H9 (cell line): Measurements from ENCODE around the gene CFAP299. TPM values are rescaled to one million over a fixed set of nuclear protein-coding genes. Genes with fewer than 3 reads are reported as not detected.

Source experiments
- DNase-seq: peaks from one replicate; pipeline ENCODE4 v3.0.0-alpha.2; 2017
- H2AFZ ChIP-seq: one replicate; pipeline ENCODE4 v1.6.1; 2013; ENCODE audit warnings: mild to moderate bottlenecking, low read length, control low read depth, moderate library complexity
- H2AK5ac ChIP-seq: 2 replicates; pipeline ENCODE4 v1.6.1; 2013; ENCODE audit warnings: low read length, control low read depth, mixed read lengths; ENCODE audit not compliant: insufficient read length
- H2BK120ac ChIP-seq: one replicate; pipeline ENCODE4 v1.6.1; 2013; ENCODE audit warnings: low read depth, mild to moderate bottlenecking, low read length, control low read depth, inconsistent platforms; ENCODE audit not compliant: poor library complexity, severe bottlenecking
- H2BK12ac ChIP-seq: 2 replicates; pipeline ENCODE4 v1.6.1; 2013; ENCODE audit warnings: low read length, control low read depth, mixed read lengths, low read depth; ENCODE audit not compliant: insufficient read length
- H2BK15ac ChIP-seq: 2 replicates; pipeline ENCODE4 v1.6.1; 2013; ENCODE audit warnings: low read depth, low read length, control low read depth
- H2BK20ac ChIP-seq: one replicate; pipeline ENCODE4 v1.6.1; 2013; ENCODE audit warnings: low read depth, mild to moderate bottlenecking, low read length, control low read depth, inconsistent platforms; ENCODE audit not compliant: poor library complexity, severe bottlenecking
- H2BK5ac ChIP-seq: 2 replicates; pipeline ENCODE4 v1.6.1; 2013; ENCODE audit warnings: low read length, control low read depth, mixed read lengths; ENCODE audit not compliant: insufficient read length
- H3K14ac ChIP-seq: 2 replicates; pipeline ENCODE4 v1.6.1; 2013; ENCODE audit warnings: low read length, control low read depth; ENCODE audit not compliant: insufficient read depth
- H3K18ac ChIP-seq: 2 replicates; pipeline ENCODE4 v1.6.1; 2013; ENCODE audit warnings: low read depth, mild to moderate bottlenecking, mixed read lengths, low read length, control low read depth; ENCODE audit not compliant: insufficient read length
- H3K23ac ChIP-seq: 2 replicates; pipeline ENCODE4 v1.6.1; 2013; ENCODE audit warnings: low read length, control low read depth, mixed read lengths, low read depth; ENCODE audit not compliant: insufficient read length
- H3K23me2 ChIP-seq: 2 replicates; pipeline ENCODE4 v1.6.1; 2013; ENCODE audit warnings: low read depth, mild to moderate bottlenecking, mixed read lengths, low read length, control low read depth; ENCODE audit not compliant: insufficient read length, poor library complexity, severe bottlenecking
- H3K27ac ChIP-seq: 2 replicates; pipeline ENCODE4 v1.5.1; 2013; ENCODE audit warnings: low read length, control low read depth, mixed read lengths, low read depth; ENCODE audit not compliant: insufficient read length
- H3K27me3 ChIP-seq: 2 replicates; pipeline ENCODE4 v1.6.1; 2013; ENCODE audit warnings: low read length, control low read depth, inconsistent platforms; ENCODE audit not compliant: insufficient read depth
- H3K4ac ChIP-seq: 2 replicates; pipeline ENCODE4 v1.6.1; 2013; ENCODE audit warnings: low read depth, mild to moderate bottlenecking, control low read depth, inconsistent platforms, low read length, moderate library complexity
- H3K4me1 ChIP-seq: 2 replicates; pipeline ENCODE4 v1.6.1; 2013; ENCODE audit warnings: low read length, control low read depth, inconsistent platforms; ENCODE audit not compliant: insufficient read depth
- H3K4me2 ChIP-seq: 2 replicates; pipeline ENCODE4 v1.6.1; 2013; ENCODE audit warnings: low read length, control low read depth, mixed read lengths; ENCODE audit not compliant: insufficient read length, insufficient read depth
- H3K56ac ChIP-seq: 2 replicates; pipeline ENCODE4 v1.6.1; 2013; ENCODE audit warnings: low read depth, mild to moderate bottlenecking, mixed read lengths, low read length, control low read depth; ENCODE audit not compliant: insufficient read length
- H3K79me1 ChIP-seq: 2 replicates; pipeline ENCODE4 v1.6.1; 2013; ENCODE audit warnings: low read depth, mild to moderate bottlenecking, moderate library complexity, low read length, control low read depth, inconsistent platforms; ENCODE audit not compliant: insufficient read depth, poor library complexity, severe bottlenecking
- H3K79me2 ChIP-seq: 2 replicates; pipeline ENCODE4 v1.6.1; 2013; ENCODE audit warnings: low read length, control low read depth, inconsistent platforms; ENCODE audit not compliant: insufficient read depth
- H3K9ac ChIP-seq: 2 replicates; pipeline ENCODE4 v1.6.1; 2013; ENCODE audit warnings: low read length, control low read depth, mixed read lengths; ENCODE audit not compliant: insufficient read length; ENCODE audit errors: extremely low read depth
- H3K9me3 ChIP-seq: one replicate; pipeline ENCODE4 v1.6.1; 2013; ENCODE audit warnings: low read depth, low read length, inconsistent platforms; ENCODE audit not compliant: control insufficient read depth
- H3T11ph ChIP-seq: one replicate; pipeline ENCODE4 v1.6.1; 2013; ENCODE audit warnings: mild to moderate bottlenecking, low read length, control low read depth, inconsistent platforms
- H4K20me1 ChIP-seq: one replicate; pipeline ENCODE4 v1.6.1; 2013; ENCODE audit not compliant: control insufficient read depth, insufficient read length, insufficient read depth
- H4K5ac ChIP-seq: 2 replicates; pipeline ENCODE4 v1.6.1; 2013; ENCODE audit warnings: low read depth, mild to moderate bottlenecking, mixed read lengths, low read length, control low read depth; ENCODE audit not compliant: insufficient read length
- H4K8ac ChIP-seq: replicated peaks from 2 replicates; pipeline ENCODE4 v1.6.1; 2013; ENCODE audit warnings: low read length, control low read depth, mixed read lengths, low read depth; ENCODE audit not compliant: insufficient read length
- H4K91ac ChIP-seq: 2 replicates; pipeline ENCODE4 v1.6.1; 2013; ENCODE audit warnings: low read depth, mild to moderate bottlenecking, moderate library complexity, mixed read lengths, low read length, control low read depth; ENCODE audit not compliant: insufficient read length
- H3K27ac Mint-ChIP-seq, 3 experiments: 2 replicates in 2 of 3; 3 replicates in 1 of 3; pipeline ENCODE4 v1.8.0; 2020 to 2021; ENCODE audit warnings: mixed read lengths in 3 of 3, mild to moderate bottlenecking in 1 of 3, moderate library complexity in 1 of 3
- H3K27me3 Mint-ChIP-seq: 2 replicates; pipeline ENCODE4 v1.8.0; 2021; ENCODE audit warnings: low read depth, mild to moderate bottlenecking, moderate library complexity, mixed read lengths
- H3K36me3 Mint-ChIP-seq, 3 experiments: 2 replicates in 2 of 3; 3 replicates in 1 of 3; pipeline ENCODE4 v1.8.0; 2020 to 2021; ENCODE audit warnings: low read depth in 3 of 3, mixed read lengths in 3 of 3; ENCODE audit not compliant: insufficient read depth in 1 of 3
- H3K4me1 Mint-ChIP-seq, 2 experiments: 2 replicates each; pipeline ENCODE4 v1.8.0; 2020; ENCODE audit warnings: mixed read lengths in 2 of 2
- H3K4me3 Mint-ChIP-seq, 2 experiments: 2 replicates in 1 of 2; 3 replicates in 1 of 2; pipeline ENCODE4 v1.8.0; 2020 to 2021; ENCODE audit warnings: mild to moderate bottlenecking in 2 of 2, mixed read lengths in 2 of 2, moderate library complexity in 1 of 2
- H3K9me3 Mint-ChIP-seq, 2 experiments: 2 replicates in 1 of 2; 3 replicates in 1 of 2; pipeline ENCODE4 v1.8.0; 2020; ENCODE audit warnings: mild to moderate bottlenecking in 2 of 2, mixed read lengths in 2 of 2, moderate library complexity in 1 of 2
- CTCF ChIP-seq: fragments of 200-600 bp; sonication (generic); conservative IDR thresholded peaks from 3 replicates; pipeline ENCODE4 v1.8.0; 2021; ENCODE audit warnings: antibody characterized with exemption, mild to moderate bottlenecking
- WGBS: extraction: QIAGEN DNeasy Blood & Tissue Kit; methylation state at CpG from one replicate; pipeline ENCODE4 v1.1.7; 2013; ENCODE audit warnings: missing lambda C conversion rate, low lambda C conversion rate, mixed read lengths; ENCODE audit not compliant: insufficient read length; ENCODE audit errors: extremely low coverage; 5-methylcytosine and 5-hydroxymethylcytosine counted together
- total RNA-seq: library from RNA; stranded (reverse); gene quantifications from 2 replicates; pipeline ENCODE4 v1.2.1, GENCODE V29; 2021

CFAP299 gene
- total RNA-seq, 1 experiment from 2014 or later: not detected

GRCh38 chr4:80592950-80593349 lies 257.4 kb downstream of the CFAP299 start:
- H3K9me3 Mint-ChIP-seq: no peaks in the 10 kb centered on the region
- no peak overlapping the region for H4K8ac ChIP-seq
- H3K4ac ChIP-seq: no peak overlapping the region
- no peaks in the 10 kb centered on the region for H3K4me1 ChIP-seq
- no peak overlapping the region for H3K14ac ChIP-seq
- no peak overlapping the region for H3K18ac ChIP-seq
- no peak overlapping the region for H2AK5ac ChIP-seq
- H3K79me2 ChIP-seq: no peaks in the 10 kb centered on the region
- no peak overlapping the region for H4K5ac ChIP-seq
- no peaks in the 10 kb centered on the region for H3K4me1 Mint-ChIP-seq
- WGBS: no CpG with 5 or more reads among the region's 2 CpGs
- no peaks in the 10 kb centered on the region for H3K79me1 ChIP-seq
- H4K91ac ChIP-seq: no peak overlapping the region
- peak; percentile 53 for TF ChIP-seq CTCF
- no peak overlapping the region for H2BK120ac ChIP-seq
- DNase-seq: no peak
- H3K56ac ChIP-seq: no peak overlapping the region
- H3K23me2 ChIP-seq: no peaks in the 10 kb centered on the region
- H2BK12ac ChIP-seq: no peak overlapping the region
- H4K20me1 ChIP-seq: no peaks in the 10 kb centered on the region
- no peak overlapping the region for H3K4me3 Mint-ChIP-seq
- no peaks in the 10 kb centered on the region for H3K27me3 ChIP-seq
- H2BK15ac ChIP-seq: no peak overlapping the region
- no peak overlapping the region for H2BK20ac ChIP-seq
- no peaks in the 10 kb centered on the region; a peak in 1 of 7 replicates for H3K36me3 Mint-ChIP-seq
- H3K4me2 ChIP-seq: no peak overlapping the region
- H2BK5ac ChIP-seq: no peak overlapping the region
- H3K27ac Mint-ChIP-seq: no peak overlapping the region
- no peaks in the 10 kb centered on the region for H3K9me3 ChIP-seq
- H2AFZ ChIP-seq: no peak overlapping the region
- H3K23ac ChIP-seq: no peak overlapping the region
- H3K9ac ChIP-seq: no peak overlapping the region
- no peaks in the 10 kb centered on the region for H3K27me3 Mint-ChIP-seq
- H3T11ph ChIP-seq: no peak overlapping the region
- H3K27ac ChIP-seq: no peak overlapping the region
